GM13976 (cell line): ENCODE results near the gene CELF5.

Experiments
- DNase-seq: peaks from one replicate; pipeline ENCODE4 v3.0.0; 2012; ENCODE audit warnings: low spot score
- in situ Hi-C: fragments of 300-500 bp; cut with MboI; formaldehyde crosslinking; loops from one replicate; pipeline ENCODE4 v1.12.0; 2022; ENCODE audit warnings: low sequenced_read_pairs, mixed read lengths, inconsistent platforms; ENCODE audit not compliant: unreplicated experiment
- TF ChIP-seq, protein P1 (sequence below): IDR thresholded peaks from 2 replicates; pipeline ENCODE4 v1.5.1; 2012; ENCODE audit warnings: borderline replicate concordance, mild to moderate bottlenecking; ENCODE audit not compliant: insufficient read depth; ENCODE audit errors: extremely low read depth, missing control alignments, control extremely low read depth

CELF5 gene

DNA sequence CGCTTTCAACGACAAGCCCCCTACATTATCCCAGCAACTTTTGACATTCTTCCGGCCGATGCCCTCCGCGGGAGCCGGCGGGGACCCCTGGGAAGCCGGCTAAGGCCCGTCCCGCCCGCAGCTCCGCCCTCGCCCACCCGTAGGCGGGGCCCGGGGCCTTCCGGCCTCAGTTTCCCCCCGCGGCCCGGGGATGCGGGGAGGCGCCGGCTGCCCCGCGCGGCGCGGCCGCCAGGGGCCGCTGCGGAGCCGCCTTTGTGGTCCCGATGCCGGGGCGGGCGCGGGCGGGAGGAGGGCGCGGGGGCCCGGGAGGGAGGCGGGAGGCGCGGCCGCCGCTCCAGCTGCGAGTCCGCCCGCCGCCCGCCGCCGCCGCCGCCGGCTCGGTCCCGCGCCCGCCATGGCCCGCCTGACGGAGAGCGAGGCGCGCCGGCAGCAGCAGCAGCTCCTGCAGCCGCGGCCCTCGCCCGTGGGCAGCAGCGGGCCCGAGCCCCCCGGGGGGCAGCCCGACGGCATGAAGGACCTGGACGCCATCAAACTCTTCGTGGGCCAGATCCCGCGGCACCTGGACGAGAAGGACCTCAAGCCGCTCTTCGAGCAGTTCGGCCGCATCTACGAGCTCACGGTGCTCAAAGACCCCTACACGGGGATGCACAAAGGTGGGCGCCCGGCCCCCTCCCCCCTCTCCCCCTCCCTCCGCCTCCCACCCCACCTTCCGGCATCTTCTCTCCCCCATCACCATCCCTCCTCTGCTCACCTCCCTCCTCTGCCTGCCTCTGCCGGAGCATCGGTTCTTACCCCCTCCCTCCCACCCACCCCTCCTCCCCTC is at the start of gene CELF5:
TSS of gene CELF5 (plus strand) at position 316 of the 823 bp plus-strand sequence. CDS start at position 395, 79 bp downstream.
- peak; percentile 90 for DNase-seq
- TF ChIP-seq, protein P1, sequence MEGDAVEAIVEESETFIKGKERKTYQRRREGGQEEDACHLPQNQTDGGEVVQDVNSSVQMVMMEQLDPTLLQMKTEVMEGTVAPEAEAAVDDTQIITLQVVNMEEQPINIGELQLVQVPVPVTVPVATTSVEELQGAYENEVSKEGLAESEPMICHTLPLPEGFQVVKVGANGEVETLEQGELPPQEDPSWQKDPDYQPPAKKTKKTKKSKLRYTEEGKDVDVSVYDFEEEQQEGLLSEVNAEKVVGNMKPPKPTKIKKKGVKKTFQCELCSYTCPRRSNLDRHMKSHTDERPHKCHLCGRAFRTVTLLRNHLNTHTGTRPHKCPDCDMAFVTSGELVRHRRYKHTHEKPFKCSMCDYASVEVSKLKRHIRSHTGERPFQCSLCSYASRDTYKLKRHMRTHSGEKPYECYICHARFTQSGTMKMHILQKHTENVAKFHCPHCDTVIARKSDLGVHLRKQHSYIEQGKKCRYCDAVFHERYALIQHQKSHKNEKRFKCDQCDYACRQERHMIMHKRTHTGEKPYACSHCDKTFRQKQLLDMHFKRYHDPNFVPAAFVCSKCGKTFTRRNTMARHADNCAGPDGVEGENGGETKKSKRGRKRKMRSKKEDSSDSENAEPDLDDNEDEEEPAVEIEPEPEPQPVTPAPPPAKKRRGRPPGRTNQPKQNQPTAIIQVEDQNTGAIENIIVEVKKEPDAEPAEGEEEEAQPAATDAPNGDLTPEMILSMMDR: peak; percentile 63
- in situ Hi-C loops: no loop called here

DNA sequence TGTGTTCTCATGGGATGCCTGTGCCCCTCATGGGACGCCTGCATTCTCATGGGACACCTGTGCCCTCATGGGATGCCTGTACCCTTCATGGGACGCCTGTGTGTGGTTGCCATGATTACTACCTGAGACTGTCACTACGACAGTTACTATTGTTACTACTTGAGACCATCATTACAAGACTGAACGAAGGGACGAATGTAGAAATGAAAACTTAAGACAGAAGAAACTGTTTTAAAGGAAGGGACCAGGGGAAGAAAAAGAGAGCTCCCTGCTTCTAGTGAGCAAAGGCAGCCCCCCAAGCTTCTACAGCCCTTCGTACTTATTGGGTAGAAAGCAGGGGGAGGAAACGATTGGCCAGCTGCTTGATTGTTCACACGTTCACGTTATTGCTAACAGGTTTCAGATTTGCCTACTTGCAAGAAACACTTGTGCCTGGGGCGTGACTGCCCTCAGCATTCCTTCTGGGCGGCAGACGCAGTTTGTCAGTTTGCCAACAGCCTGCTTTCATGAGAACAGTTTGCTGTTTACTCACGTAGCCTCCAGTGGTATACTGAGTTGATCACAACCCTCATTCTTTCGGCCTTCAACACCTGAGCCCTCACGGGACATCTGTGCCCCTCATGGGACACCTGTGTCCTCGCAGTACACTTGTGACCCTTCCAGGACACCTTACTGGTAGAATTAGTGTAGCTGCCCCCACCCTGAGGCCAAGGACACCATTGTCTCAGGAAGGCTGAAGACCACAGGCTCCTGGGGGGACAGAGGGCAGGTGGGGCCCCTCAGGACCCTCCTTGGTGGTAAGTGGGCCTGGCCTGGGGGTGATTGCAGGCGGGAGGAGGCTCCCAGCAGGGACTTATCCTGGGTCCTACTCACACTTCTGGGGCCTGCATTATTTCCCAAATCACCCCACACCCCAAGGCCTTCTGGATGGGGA is 48.4 kb upstream of the CELF5 start:
- no peak for DNase-seq
- TF ChIP-seq, protein P1: no peak
- in situ Hi-C loops: no loop called here

DNA sequence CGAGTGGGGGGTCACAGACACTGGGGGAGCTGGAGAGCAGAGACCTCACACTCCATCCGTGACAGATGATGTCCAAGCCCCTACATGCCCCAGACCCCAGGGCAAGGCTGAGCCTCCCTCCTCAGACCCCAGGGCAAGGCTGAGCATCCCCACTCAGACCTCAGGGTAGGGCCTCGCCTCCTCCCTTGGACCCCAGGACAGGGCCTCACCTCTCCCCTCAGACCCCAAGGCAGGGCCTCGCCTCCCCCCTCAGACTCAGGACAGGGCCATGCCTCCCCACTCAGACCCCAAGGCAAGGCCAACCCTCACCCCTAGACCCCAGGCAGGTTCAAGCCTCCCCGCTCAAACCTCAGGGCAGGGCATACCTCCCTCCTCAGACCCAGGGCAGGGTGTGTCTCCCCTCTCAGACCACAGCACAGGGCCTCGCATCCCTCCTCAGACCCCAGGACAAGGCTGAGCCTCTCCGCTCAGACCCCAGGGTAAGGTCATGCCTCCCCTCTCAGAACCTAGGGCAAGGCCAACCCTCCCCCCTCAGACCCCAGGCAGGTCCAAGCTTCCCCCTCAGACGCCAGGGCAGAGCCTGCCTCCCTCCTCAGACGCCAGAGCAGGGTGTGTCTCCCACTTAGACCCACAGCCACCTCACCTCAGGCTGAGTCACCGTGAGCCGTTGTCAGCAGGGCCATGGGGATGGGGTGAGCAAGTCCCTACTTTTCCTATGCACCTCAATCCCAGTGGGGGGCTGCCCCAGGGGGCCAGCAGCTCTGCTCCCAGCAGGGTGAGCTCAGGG is 47.6 kb upstream of the CELF5 start:
- no peak for DNase-seq
- TF ChIP-seq, protein P1: no peak
- in situ Hi-C loops: no loop called here

DNA sequence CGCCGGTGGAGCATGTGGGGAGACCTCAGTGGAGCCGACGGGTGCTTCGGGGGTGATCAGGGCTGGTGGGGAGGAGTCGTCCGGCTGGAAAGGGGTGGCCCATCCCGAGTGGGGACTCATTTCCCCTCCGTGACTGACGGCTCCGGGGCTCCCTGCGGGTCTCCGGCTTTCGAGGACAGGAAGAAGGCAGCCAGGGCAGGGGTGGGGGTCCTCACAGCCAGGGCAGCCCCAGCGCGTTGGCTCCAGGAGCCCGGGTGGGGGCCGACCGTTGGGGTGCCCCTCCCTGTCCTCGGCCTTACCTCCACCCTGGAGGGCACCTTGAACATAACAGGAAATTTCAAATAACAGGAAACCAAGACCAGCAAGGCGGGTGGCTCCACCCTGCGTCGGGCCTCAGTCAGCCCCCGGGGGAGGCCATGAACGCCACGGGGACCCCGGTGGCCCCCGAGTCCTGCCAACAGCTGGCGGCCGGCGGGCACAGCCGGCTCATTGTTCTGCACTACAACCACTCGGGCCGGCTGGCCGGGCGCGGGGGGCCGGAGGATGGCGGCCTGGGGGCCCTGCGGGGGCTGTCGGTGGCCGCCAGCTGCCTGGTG is 46.0 kb upstream of the CELF5 start, which contains the start of gene S1PR4:
TSS of gene S1PR4 (plus strand) at position 393 of the 596 bp plus-strand sequence. CDS start at position 417, 24 bp downstream.
- DNase-seq: peak; percentile 83
- in situ Hi-C loops: no loop called here
- TF ChIP-seq, protein P1: peak; percentile 14

GRCh38 chr19:3178973-3179738 is 45.3 kb upstream of the CELF5 start:
- TF ChIP-seq, protein P1: no peak
- DNase-seq: peak; percentile 57

More at GRCh38 chr19:3178973-3179738, 45.3 kb upstream of the CELF5 start:
- in situ Hi-C loops: no loop called here
